Lower leg skin (tissue), 4 donors: ENCODE measurements around the gene RBMX. TPM values are rescaled to one million over a fixed set of nuclear protein-coding genes. Genes with fewer than 3 reads are reported as not detected.

Experiments used
- DNase-seq, 2 donors: peaks; one replicate each; pipeline ENCODE4 v3.0.0-alpha.2; 2019; ENCODE audit warnings: low spot score in 2 of 2
- H3K4me3 ChIP-seq: fragments of 200-600 bp; sonication (generic); 2 replicates; pipeline ENCODE4 v1.5.1; 2017; ENCODE audit warnings: mild to moderate bottlenecking, low read depth; ENCODE audit not compliant: poor library complexity, severe bottlenecking
- CTCF ChIP-seq, 3 donors: fragments of 450-650 bp; IDR thresholded peaks; one replicate each; pipeline ENCODE4 v1.5.1; 2016; ENCODE audit warnings: antibody characterized with exemption in 3 of 3, mild to moderate bottlenecking in 3 of 3, moderate library complexity in 2 of 3
- POLR2A ChIP-seq, 2 donors: fragments of 450-650 bp; IDR thresholded peaks; one replicate each; pipeline ENCODE4 v1.6.1; 2016 to 2017; ENCODE audit warnings: antibody characterized with exemption in 2 of 2, mild to moderate bottlenecking in 1 of 2, moderate library complexity in 1 of 2
- WGBS, 2 donors: methylation state at CpG; one replicate each; pipeline ENCODE4 v1.1.5; 2018; 5-methylcytosine and 5-hydroxymethylcytosine counted together
- intact Hi-C: fragments of 100-400 bp; cut with DNase I; formaldehyde crosslinking; loops from one replicate; pipeline ENCODE4 v1.15.0; 2023; ENCODE audit warnings: low total_unique reads
- total RNA-seq, 4 donors: library from RNA; depleted of rRNA; stranded (reverse); fragments of >200 nt; gene quantifications; one replicate each; pipeline ENCODE4 v1.1.0, GENCODE V29; 2016

RBMX gene
- total RNA-seq, 4 donors from 2014 or later, result 181 to 343 (median 223) TPM

GRCh38 chrX:136863826-136864225 is 16.7 kb downstream of the RBMX start:
- TF ChIP-seq CTCF (IDR thresholded peaks at IDR 0.05), result no peak
- TF ChIP-seq POLR2A (IDR thresholded peaks at IDR 0.05), result no peak
- WGBS, 2 donors, result 80 to 85% methylated on average over 2 of the region's 2 CpGs

GRCh38 chrX:136862546-136862945 is 18.0 kb downstream of the RBMX start:
- intact Hi-C loops, result no loop called here
- 69 to 85% methylated on average over 5 of the region's 5 CpGs for WGBS, 2 donors

More at GRCh38 chrX:136863826-136864225, 16.7 kb downstream of the RBMX start:
- intact Hi-C loops, result no loop called here
- no peak overlapping the region for H3K4me3 ChIP-seq
- no peak for DNase-seq

GRCh38 chrX:136861877-136862276 is 18.6 kb downstream of the RBMX start:
- intact Hi-C loops, result no loop called here
- TF ChIP-seq CTCF (IDR thresholded peaks at IDR 0.05), result no peak
- TF ChIP-seq POLR2A (IDR thresholded peaks at IDR 0.05), result no peak
- no peak for DNase-seq
- H3K4me3 ChIP-seq, result no peak overlapping the region
- WGBS, 2 donors, result 65 to 89% methylated on average over 1 of the region's 1 CpG

More at GRCh38 chrX:136862546-136862945, 18.0 kb downstream of the RBMX start:
- no peak for TF ChIP-seq CTCF (IDR thresholded peaks at IDR 0.05)
- DNase-seq, result no peak
- H3K4me3 ChIP-seq, result no peak overlapping the region

GRCh38 chrX:136858007-136858756 is 22.3 kb downstream of the RBMX start:
- intact Hi-C loops, result no loop called here
- TF ChIP-seq POLR2A (IDR thresholded peaks at IDR 0.05) (no peak), CTCF (IDR thresholded peaks at IDR 0.05) (no peak)
- whole genome bisulfite sequencing, 2 donors, result 82 to 97% methylated on average over 4 of the region's 4 CpGs
- H3K4me3 ChIP-seq, result no peak overlapping the region
- no peak for DNase-seq

- H3K4me3 ChIP-seq, result no peak overlapping the region
- DNase-seq, result no peak
- TF ChIP-seq CTCF (IDR thresholded peaks at IDR 0.05) (no peak), POLR2A (IDR thresholded peaks at IDR 0.05) (no peak)
- intact Hi-C loops, result no loop called here
- WGBS, 2 donors, result 93 to 94% methylated on average over 6 of the region's 6 CpGs
These were observed 24.0 kb downstream of the RBMX start for GRCh38 chrX:136856551-136856950.

GRCh38 chrX:136856050-136856449 is 24.5 kb downstream of the RBMX start:
- intact Hi-C loops, result no loop called here
- no peak overlapping the region for H3K4me3 ChIP-seq
- no peak for DNase-seq
- WGBS, 2 donors, result 90% methylated on average over 7 to 8 of the region's 8 CpGs
- TF ChIP-seq POLR2A (IDR thresholded peaks at IDR 0.05) (no peak), CTCF (IDR thresholded peaks at IDR 0.05) (no peak)
